ENCODE measurements around the gene XKR7.

DNA sequence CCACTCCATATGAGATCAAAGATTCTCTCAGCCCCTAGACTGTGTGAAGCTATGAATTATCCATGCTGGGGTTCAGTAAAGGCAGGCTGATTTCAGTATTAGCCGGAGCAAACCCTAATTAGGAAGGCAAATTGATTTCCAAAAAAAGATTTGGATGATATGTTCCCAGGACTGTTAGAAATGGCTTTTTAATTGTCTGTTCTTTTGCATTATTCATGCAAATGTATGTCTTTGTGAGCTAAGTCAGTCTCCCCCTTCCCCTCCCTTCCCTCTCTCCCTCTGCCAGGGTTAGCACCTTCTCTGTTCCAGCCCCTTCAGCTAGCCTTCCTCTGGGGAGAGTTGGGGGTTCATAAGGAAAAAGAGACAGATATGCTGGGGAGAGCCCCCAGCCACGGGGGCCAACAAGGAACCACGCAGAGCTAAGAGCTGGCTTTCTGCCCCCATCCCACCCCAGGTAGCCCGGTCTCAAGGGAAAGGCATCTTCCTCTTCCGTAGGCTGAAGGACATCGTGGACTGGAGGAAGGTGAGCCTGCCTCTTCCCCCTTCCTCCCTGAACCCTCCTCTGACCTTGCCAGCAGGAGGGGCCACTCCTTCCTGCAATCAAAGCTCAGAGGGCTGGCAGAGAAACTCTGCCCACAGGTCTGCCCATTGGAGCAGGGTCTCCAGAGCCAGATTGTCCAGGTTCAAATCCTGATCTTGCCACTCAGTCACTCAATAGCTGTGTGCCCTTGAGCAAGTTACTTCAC lies 48.4 kb upstream of the XKR7 start:
- TF ChIP-seq, protein P1, sequence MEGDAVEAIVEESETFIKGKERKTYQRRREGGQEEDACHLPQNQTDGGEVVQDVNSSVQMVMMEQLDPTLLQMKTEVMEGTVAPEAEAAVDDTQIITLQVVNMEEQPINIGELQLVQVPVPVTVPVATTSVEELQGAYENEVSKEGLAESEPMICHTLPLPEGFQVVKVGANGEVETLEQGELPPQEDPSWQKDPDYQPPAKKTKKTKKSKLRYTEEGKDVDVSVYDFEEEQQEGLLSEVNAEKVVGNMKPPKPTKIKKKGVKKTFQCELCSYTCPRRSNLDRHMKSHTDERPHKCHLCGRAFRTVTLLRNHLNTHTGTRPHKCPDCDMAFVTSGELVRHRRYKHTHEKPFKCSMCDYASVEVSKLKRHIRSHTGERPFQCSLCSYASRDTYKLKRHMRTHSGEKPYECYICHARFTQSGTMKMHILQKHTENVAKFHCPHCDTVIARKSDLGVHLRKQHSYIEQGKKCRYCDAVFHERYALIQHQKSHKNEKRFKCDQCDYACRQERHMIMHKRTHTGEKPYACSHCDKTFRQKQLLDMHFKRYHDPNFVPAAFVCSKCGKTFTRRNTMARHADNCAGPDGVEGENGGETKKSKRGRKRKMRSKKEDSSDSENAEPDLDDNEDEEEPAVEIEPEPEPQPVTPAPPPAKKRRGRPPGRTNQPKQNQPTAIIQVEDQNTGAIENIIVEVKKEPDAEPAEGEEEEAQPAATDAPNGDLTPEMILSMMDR (conservative IDR thresholded peaks at IDR 0.05; ENCODE audit: low read depth, low read length) = no peak
- TF ChIP-seq EZH2 (IDR thresholded peaks at IDR 0.05; ENCODE audit: low read length, unreplicated experiment) = no peak

Data from PC-3 (cell line).